Cardiac muscle cell (in vitro differentiated cells and primary cell): ENCODE data around the gene PPEF2. TPM values are rescaled to one million over a fixed set of nuclear protein-coding genes. Genes with fewer than 3 reads are reported as not detected.
"Not testable (repeated sequence)": the region's sequence is repeated elsewhere in the genome, so short reads cannot be mapped to it uniquely, and the experiment has no call there.

Experiments used
- DNase-seq, 2 donors: peaks; one replicate each; pipeline versions ENCODE4 v3.0.0 to v3.0.0-alpha.2; 2010 to 2017; ENCODE audit warnings: low read depth in 1 of 2, low spot score in 1 of 2
- H3K27ac ChIP-seq: fragments of 200-600 bp; sonication (generic); 2 replicates; pipeline ENCODE4 v1.5.1; 2016
- H3K27me3 ChIP-seq: fragments of 200-600 bp; sonication (generic); 2 replicates; pipeline ENCODE4 v1.6.0; 2016; ENCODE audit warnings: control low read depth
- H3K36me3 ChIP-seq: fragments of 200-600 bp; sonication (generic); 2 replicates; pipeline ENCODE4 v1.5.1; 2016; ENCODE audit warnings: control low read depth
- H3K4me1 ChIP-seq: fragments of 200-600 bp; sonication (generic); 2 replicates; pipeline ENCODE4 v1.8.1; 2017; ENCODE audit warnings: low read depth, mild to moderate bottlenecking, mixed run types
- H3K4me3 ChIP-seq: fragments of 200-600 bp; sonication (generic); 2 replicates; pipeline ENCODE4 v1.5.1; 2016; ENCODE audit warnings: mild to moderate bottlenecking
- H3K9me3 ChIP-seq: fragments of 200-600 bp; sonication (generic); 2 replicates; pipeline ENCODE4 v1.5.1; 2017; ENCODE audit warnings: low read depth, mild to moderate bottlenecking, control low read depth
- CTCF ChIP-seq: IDR thresholded peaks from 2 replicates; pipeline ENCODE4 v1.5.1; 2012; ENCODE audit warnings: low read depth, mild to moderate bottlenecking, low read length
- polyA plus RNA-seq: library from polyadenylated mRNA; unstranded; fragments of >200 nt; fragmentation: Nextera tagmentation; extraction: Ambion mirVana; gene quantifications from 2 replicates; pipeline ENCODE4 v1.2.1, GENCODE V29; 2016
- total RNA-seq: library from RNA; depleted of rRNA; stranded (reverse); fragments of >200 nt; gene quantifications from 2 replicates; pipeline ENCODE4 v1.2.3, GENCODE V29; 2016

PPEF2 gene
- total and polyA plus RNA-seq, 2 experiments from 2014 or later: not detected

- Histone ChIP-seq H3K27ac (no peak overlapping the region), H3K4me3 (no peak overlapping the region), H3K27me3 (peaks cover 3% of the 10 kb centered on the region), H3K36me3 (no peaks in the 10 kb centered on the region), H3K4me1 (no peaks in the 10 kb centered on the region), H3K9me3 (no peaks in the 10 kb centered on the region)
- DNase-seq: no peak
- TF ChIP-seq CTCF: no peak
Measured at GRCh38 chr4:75935628-75936027, 33.4 kb upstream of the PPEF2 start.

GRCh38 chr4:75930152-75930551 is 27.9 kb upstream of the PPEF2 start:
- DNase-seq: peak in 1 of 2 donors; percentile 3
- H3K36me3 ChIP-seq: no peaks in the 10 kb centered on the region
- no peak overlapping the region for H3K27ac ChIP-seq
- H3K9me3 ChIP-seq: no peaks in the 10 kb centered on the region
- no peak for TF ChIP-seq CTCF
- H3K4me3 ChIP-seq: no peak overlapping the region
- H3K27me3 ChIP-seq: no peaks in the 10 kb centered on the region
- no peaks in the 10 kb centered on the region for H3K4me1 ChIP-seq

- not testable (repeated sequence) for DNase-seq, H3K4me3 ChIP-seq, H3K36me3 ChIP-seq, H3K27ac ChIP-seq, H3K4me1 ChIP-seq, H3K9me3 ChIP-seq, H3K27me3 ChIP-seq
Measured at GRCh38 chr4:75924916-75925315, 22.7 kb upstream of the PPEF2 start.

- TF ChIP-seq CTCF: no peak
- H3K27ac ChIP-seq: no peak overlapping the region
- H3K4me1 ChIP-seq: no peaks in the 10 kb centered on the region
- H3K4me3 ChIP-seq: no peak overlapping the region
- DNase-seq: no peak
- no peaks in the 10 kb centered on the region for H3K36me3 ChIP-seq
- H3K27me3 ChIP-seq: no peaks in the 10 kb centered on the region
- no peaks in the 10 kb centered on the region for H3K9me3 ChIP-seq
Measured at GRCh38 chr4:75924309-75924827, 22.1 kb upstream of the PPEF2 start.

GRCh38 chr4:75922588-75922987 is 20.3 kb upstream of the PPEF2 start:
- no peaks in the 10 kb centered on the region for H3K9me3 ChIP-seq
- no peak for TF ChIP-seq CTCF

GRCh38 chr4:75921910-75922309 is 19.7 kb upstream of the PPEF2 start:
- no peak for DNase-seq
- no peak overlapping the region for H3K4me3 ChIP-seq
- no peaks in the 10 kb centered on the region for H3K9me3 ChIP-seq
- H3K27ac ChIP-seq: no peak overlapping the region
- no peaks in the 10 kb centered on the region for H3K27me3 ChIP-seq
- H3K36me3 ChIP-seq: no peaks in the 10 kb centered on the region
- no peaks in the 10 kb centered on the region for H3K4me1 ChIP-seq
- no peak for TF ChIP-seq CTCF

More at GRCh38 chr4:75922588-75922987, 20.3 kb upstream of the PPEF2 start:
- H3K36me3 ChIP-seq: no peaks in the 10 kb centered on the region
- H3K4me1 ChIP-seq: no peaks in the 10 kb centered on the region
- H3K27me3 ChIP-seq: no peaks in the 10 kb centered on the region
- H3K27ac ChIP-seq: no peak overlapping the region
- no peak overlapping the region for H3K4me3 ChIP-seq
- no peak for DNase-seq
